NCI-H1436 (cell line): ENCODE data around the gene TEKT3.
A peak's percentile ranks its signal among the peaks of the same experiment; 100 is the strongest.

Source experiments
- DNase-seq: peaks from one replicate; lab custom pipeline; 2025; lab: John Stamatoyannopoulos, UW

The TEKT3 gene

DNA sequence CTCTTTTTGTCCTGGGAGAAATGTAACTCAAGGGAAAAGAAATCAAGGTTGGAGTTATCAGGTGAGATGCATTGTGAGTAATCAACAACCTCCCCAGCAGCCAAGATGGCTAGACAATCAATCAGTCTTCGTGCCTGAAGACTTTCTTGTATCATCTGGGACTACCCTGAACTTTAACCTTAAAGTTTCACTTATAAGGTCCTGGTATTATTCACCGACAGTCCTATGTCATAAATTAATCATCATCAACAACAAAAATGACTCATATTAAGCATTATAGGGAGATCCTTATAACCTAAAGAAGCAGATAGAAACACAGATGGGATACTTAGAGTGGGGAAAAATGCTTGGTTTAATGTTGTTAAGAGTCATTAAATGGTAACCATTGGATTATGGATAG lies 7.7 kb upstream of the TEKT3 start:
- DNase-seq = no peak

DNA sequence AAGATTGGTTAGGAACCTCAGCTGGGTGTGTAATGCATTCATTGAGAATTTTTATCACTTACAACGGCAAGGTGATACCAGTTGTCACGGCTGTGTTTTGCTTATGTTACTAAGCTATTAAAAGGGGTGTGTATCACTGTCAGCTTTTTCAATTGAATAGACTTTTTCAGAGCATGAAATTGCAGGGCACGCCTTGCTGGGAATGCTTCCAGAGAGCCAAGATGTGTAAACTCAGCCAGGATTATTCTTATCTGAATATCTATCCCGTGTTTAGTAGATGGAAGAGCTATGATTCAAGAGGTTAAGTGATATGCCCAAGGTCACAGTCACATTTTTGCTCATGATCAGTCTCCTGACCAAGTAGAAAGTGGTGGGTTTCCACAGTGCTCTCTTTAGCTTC lies 6.6 kb upstream of the TEKT3 start:
- peak; percentile 62 for DNase-seq

DNA sequence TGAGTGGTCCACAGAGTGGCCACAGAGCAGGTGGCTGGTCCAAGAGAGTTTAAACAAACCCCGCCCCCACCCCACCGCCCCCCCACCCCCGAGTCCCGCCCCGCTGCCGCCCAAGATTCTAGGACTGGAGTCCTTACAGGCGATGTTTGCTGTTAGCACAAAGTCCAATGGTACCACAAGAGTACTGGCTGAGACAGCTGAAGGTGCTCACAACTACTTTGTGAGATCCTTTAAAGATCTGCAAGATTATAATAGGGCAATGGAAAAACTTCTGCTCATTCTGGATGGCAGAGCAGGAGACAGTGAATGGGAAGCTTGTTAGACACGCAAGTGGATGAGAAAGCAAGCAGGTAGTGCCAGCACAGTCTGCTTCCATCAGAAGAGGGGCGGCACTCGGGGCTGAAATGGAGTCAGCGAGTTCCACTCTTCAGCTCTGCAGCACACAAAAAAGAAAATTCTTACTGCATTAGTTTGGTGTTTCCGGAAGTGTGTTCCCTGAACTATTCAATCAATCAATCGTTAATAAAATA lies 4.7 kb upstream of the TEKT3 start:
- no peak for DNase-seq

DNA sequence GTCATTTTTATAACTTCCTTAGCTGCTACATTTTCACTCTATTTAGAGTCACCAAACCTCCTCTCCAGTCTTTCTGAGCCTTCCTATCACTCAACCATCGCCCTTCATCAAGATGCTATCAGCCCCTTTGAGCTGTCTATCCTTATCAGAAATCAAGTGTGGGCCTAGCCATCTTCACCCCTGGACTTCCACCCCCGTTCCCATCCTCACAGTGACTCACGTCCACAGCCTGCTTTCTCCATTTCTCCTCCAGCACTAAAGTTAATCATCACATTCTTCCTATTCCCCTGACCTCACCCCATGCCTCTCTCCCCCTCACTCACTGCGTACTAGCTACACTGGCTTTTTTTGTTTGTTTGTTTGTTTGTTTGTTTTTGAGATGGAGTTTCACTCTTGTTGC lies 2.4 kb upstream of the TEKT3 start:
- DNase-seq = no peak

DNA sequence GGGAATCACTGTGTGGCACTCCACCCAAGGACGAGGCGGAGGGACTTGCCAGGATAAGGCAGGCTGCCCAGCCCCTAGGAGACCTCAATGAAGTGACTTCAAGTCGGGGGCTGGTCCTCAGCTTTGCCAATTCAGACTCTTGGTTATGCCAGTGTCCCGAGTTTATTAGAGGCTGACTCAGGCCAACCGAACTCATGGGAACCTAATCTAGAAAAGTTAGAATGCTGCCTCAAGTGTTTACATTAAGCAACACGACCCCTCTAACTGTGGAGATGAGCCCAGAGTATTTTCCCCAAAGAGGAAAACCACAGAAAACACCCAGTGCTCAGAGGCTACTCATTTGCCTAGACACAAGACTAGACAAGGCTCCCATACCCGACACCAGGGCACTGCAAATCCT lies 1.1 kb upstream of the TEKT3 start:
- DNase-seq = no peak

- DNase-seq = no peak
Observed at GRCh38 chr17:15341966-15342365, 569 bp upstream of the TEKT3 start.

- no peak for DNase-seq
Observed at GRCh38 chr17:15340966-15341365, 431 bp downstream of the TEKT3 start.

DNA sequence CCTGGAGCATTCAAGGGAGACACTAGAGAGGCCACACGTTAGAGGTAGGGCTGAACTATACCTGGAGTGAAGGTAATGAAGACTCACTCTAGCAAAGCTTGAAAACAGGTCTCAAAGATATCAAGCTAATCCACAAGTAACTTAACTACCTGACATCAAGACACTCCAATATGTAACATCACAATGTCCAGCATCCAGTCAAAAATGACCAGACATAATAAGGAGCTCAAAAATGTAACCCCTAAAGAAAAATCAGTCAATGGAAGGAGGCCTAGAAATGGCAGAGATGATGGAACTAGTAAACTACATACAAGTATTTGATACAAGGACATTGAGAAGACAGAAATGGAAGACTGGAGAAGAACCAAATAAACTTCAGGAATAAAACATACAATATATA lies 6.0 kb downstream of the TEKT3 start:
- DNase-seq = no peak

DNA sequence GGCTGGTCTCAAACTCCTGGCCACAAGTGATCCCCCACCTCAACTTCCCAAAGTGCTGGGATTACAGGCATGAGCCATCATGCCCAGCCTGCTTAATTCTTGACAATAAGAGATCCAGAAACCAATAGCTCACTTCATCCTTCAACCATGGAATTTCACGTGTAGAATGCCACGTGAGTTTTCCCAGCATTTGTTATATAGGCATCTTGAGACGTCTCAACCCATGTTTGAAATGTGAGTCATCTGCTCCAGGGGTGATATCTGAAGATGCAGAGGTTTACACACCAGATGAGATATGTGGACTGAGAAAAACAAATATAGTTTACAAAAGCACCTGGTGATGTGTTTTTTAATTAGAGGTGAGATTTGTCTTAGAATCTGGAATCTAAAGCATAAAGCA lies 7.1 kb downstream of the TEKT3 start:
- no peak for DNase-seq

DNA sequence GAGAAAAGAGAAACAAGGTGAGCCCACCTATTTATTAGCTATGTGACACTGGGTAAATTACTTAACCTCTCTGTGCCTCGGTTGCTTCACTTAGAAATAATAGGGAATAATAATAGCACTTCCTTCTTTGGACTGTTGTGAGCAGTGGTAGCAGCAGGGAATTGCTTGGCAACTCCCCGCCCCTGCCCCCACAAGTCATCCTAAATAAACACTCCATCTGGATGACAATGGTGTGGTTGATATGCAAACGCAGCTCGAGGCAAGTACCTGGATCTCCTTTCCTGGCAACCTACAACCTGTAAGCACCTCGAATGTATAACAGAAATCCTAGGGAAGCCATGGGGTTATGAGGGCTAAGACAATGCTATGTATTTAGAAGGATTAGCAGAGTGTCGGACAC lies 9.1 kb downstream of the TEKT3 start:
- DNase-seq = no peak

DNA sequence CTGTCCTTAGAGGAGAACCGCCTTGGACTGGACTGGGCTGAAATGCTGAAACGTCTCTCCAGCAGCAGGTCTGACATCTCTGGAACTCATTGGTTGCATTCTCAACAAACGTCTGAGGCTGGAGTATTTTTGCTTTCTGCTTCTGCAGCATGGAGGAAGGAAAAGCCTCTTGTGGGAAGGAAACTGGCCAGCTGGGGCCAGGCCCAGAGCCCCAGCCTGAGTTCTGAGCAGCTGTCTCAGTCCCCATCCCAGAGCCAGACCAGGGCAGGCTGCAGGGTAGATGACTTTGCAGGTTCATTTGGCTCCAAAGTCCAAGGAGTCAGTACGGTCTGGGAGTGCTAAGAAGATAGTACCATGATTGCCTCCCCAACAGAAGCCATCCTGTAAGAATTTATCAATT lies 18.3 kb downstream of the TEKT3 start:
- DNase-seq = no peak

DNA sequence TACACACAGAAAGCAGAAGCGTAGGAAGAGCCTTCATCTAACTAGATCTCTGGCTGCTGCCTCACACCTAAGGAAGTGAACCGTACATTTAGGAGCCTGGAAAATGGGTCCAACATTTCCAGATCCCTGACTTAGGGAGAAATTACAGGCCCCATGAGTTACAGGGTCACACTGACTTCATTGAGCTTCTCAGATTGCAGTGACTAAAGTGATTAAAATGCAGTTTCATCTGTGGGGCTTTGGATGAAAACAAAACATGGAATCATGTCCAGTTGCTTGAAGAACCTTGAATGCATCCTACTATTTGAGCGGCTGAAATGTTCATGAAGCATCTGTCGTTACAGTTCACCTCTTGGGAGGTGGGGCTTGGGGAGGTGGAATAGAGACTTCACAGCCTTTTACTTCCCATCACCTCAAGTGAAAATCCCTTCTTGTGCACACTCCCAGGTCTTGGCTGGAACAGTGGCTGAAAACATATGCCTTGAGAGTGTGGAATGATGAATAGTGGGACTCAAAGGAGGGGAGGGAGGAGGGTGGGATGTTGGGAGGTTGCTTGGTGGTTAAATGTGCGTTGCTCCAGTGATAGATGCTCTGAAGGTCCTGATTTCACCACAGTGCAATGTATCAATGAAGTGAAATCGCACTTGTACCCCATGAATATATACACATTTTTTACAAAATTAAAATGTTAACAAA lies 19.7 kb downstream of the TEKT3 start:
- no peak for DNase-seq

DNA sequence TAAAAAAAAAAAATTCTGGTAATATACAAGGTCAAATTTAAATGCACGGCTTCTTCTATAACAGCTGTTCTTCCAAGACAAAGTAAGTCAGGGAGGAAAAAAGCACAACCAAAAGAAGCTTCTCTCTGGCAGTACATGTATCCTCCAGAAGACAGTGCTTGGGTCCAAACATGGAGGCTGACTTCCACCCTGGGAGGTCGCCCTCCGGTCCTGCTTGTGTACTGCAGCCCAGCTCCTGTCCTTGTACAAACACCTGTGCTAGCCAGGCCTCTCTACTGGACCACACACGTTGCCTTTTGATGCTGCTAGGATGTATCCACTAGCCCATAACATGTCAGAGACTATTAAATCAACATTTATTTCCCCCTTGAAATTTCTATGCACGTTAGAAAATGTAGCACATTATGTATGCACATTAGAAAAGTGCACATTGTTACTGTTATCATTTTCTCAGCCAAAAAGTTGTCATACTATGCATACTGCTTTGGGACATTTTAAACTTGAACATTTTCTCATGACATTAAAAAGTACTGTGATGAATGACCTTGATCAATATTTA lies 21.9 kb downstream of the TEKT3 start:
- no peak for DNase-seq

GRCh38 chr17:15311996-15312395 lies 29.4 kb downstream of the TEKT3 start:
- no peak for DNase-seq

- no peak for DNase-seq
Observed at GRCh38 chr17:15309793-15310192, 31.6 kb downstream of the TEKT3 start.

- DNase-seq = no peak
Observed at GRCh38 chr17:15309236-15309635, 32.2 kb downstream of the TEKT3 start.

GRCh38 chr17:15308758-15309157 lies 32.6 kb downstream of the TEKT3 start:
- DNase-seq = no peak

DNA sequence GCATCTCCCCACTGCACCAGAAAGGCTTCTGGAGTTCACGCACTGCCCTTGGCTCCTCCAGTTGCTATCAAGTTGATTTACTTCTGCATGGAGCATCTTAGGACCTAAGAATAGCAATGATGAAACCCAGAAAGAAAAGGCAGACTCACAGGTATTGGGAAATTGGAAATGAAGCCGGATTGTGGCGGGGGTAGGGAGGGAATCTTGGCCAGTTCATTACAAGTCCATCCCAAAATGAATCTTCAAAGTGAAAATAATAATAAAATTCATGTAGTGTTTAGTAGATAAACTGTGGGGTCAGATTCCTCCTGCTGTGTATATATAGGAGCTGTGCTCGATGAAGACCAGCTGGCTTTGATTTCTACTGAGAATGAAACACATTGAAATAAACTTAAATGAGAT lies 33.7 kb downstream of the TEKT3 start:
- DNase-seq = no peak

GRCh38 chr17:15303851-15304250 lies 37.5 kb downstream of the TEKT3 start:
- DNase-seq = no peak

DNA sequence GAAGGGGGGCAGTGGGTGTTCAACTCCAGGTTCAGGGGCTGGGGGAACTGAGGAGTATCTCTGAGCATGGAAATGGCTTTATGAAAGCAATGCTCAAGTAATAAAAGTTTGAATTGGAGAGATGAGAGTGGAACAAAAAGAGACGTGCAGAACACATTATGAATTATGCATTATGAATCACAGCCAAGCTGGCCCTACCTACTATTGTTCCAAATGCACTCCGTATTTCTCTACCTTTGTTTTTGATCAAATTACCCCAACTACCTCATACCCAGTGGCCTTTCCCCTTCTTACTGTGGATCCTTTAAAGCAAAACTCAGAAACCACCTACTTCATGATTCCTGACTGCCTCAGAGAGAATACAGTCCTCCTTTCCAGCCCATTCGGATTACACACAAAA lies 38.1 kb downstream of the TEKT3 start:
- DNase-seq = no peak

DNA sequence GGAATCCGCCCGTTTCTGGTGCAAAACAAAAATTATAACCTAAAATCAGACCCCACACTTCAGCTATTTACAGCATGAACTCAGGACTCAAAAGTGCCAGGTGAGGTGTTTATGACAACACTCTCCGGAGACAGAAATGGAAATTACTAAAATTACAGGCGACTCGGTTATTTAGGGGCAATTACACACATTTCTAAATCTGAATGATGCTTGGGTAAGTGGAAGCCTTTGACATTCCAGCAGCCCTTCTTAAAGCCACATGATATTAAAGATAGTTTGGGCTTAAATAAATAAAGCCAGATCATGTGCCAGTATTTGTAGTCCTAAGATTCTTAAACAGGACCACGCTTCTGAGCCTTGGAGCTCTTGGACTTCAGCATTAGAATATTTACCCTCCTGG lies 39.6 kb downstream of the TEKT3 start:
- no peak for DNase-seq

- no peak for DNase-seq
Observed at GRCh38 chr17:15298176-15298575, 43.2 kb downstream of the TEKT3 start.

- DNase-seq = no peak
Observed at GRCh38 chr17:15293558-15293957, 47.8 kb downstream of the TEKT3 start.
